NB4 (cell line): Measurements from ENCODE around the gene ZNF101.

Experiments
- DNase-seq: peaks from one replicate; pipeline ENCODE4 v3.0.0; 2010; ENCODE audit warnings: low read depth
- H3K4me3 ChIP-seq: one replicate; pipeline ENCODE4 v1.5.1; 2011; ENCODE audit warnings: mild to moderate bottlenecking, low read depth, low read length, moderate library complexity
- MYC ChIP-seq: IDR thresholded peaks from 2 replicates; pipeline ENCODE4 v1.6.1; 2011; ENCODE audit warnings: low read depth, low read length
- POLR2A ChIP-seq: IDR thresholded peaks from 2 replicates; pipeline ENCODE4 v1.6.1; 2011; ENCODE audit warnings: mild to moderate bottlenecking; ENCODE audit not compliant: insufficient read length; ENCODE audit errors: extremely low read depth
- TF ChIP-seq, protein P1 (sequence below): IDR thresholded peaks from 2 replicates; pipeline ENCODE4 v1.6.1; 2011; ENCODE audit warnings: low read depth, low read length
- TF ChIP-seq, protein P2 (sequence below): IDR thresholded peaks from one replicate; pipeline ENCODE4 v1.5.1; 2012; ENCODE audit warnings: low read depth, low read length

The ZNF101 gene

GRCh38 chr19:19710506-19710905 lies 41.9 kb downstream of the ZNF101 start:
- no peak for DNase-seq
- TF ChIP-seq, protein P1, sequence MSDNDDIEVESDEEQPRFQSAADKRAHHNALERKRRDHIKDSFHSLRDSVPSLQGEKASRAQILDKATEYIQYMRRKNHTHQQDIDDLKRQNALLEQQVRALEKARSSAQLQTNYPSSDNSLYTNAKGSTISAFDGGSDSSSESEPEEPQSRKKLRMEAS = no peak
- TF ChIP-seq, protein P2, sequence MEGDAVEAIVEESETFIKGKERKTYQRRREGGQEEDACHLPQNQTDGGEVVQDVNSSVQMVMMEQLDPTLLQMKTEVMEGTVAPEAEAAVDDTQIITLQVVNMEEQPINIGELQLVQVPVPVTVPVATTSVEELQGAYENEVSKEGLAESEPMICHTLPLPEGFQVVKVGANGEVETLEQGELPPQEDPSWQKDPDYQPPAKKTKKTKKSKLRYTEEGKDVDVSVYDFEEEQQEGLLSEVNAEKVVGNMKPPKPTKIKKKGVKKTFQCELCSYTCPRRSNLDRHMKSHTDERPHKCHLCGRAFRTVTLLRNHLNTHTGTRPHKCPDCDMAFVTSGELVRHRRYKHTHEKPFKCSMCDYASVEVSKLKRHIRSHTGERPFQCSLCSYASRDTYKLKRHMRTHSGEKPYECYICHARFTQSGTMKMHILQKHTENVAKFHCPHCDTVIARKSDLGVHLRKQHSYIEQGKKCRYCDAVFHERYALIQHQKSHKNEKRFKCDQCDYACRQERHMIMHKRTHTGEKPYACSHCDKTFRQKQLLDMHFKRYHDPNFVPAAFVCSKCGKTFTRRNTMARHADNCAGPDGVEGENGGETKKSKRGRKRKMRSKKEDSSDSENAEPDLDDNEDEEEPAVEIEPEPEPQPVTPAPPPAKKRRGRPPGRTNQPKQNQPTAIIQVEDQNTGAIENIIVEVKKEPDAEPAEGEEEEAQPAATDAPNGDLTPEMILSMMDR = no peak
- TF ChIP-seq MYC (no peak), POLR2A (no peak)
- no peak overlapping the region for H3K4me3 ChIP-seq

GRCh38 chr19:19711306-19711933 lies 42.8 kb downstream of the ZNF101 start:
- H3K4me3 ChIP-seq = no peak overlapping the region
- no peak for DNase-seq
- TF ChIP-seq, protein P1 = no peak
- TF ChIP-seq POLR2A (no peak), MYC (no peak)
- TF ChIP-seq, protein P2 = no peak

GRCh38 chr19:19711934-19712828 lies 43.5 kb downstream of the ZNF101 start:
- no peak overlapping the region for H3K4me3 ChIP-seq
- DNase-seq = no peak
- TF ChIP-seq POLR2A (no peak), MYC (no peak)
- TF ChIP-seq, protein P2 = no peak
- TF ChIP-seq, protein P1 = no peak

- TF ChIP-seq, protein P2 = no peak
- TF ChIP-seq MYC (no peak), POLR2A (no peak)
- TF ChIP-seq, protein P1 = no peak
- no peak for DNase-seq
- H3K4me3 ChIP-seq = no peak overlapping the region
Observed at GRCh38 chr19:19719798-19720197, 51.2 kb downstream of the ZNF101 start.

- TF ChIP-seq, protein P1 = no peak
- TF ChIP-seq, protein P2 = no peak
- no peak for TF ChIP-seq POLR2A
- H3K4me3 ChIP-seq = no peak overlapping the region
- DNase-seq = no peak
Observed at GRCh38 chr19:19721896-19722295, 53.3 kb downstream of the ZNF101 start.
